ENCODE measurements around the gene OR2T10.
"Not testable (repeated sequence)": the region's sequence is repeated elsewhere in the genome, so short reads cannot be mapped to it uniquely, and the experiment has no call there.

OR2T10 gene

DNA sequence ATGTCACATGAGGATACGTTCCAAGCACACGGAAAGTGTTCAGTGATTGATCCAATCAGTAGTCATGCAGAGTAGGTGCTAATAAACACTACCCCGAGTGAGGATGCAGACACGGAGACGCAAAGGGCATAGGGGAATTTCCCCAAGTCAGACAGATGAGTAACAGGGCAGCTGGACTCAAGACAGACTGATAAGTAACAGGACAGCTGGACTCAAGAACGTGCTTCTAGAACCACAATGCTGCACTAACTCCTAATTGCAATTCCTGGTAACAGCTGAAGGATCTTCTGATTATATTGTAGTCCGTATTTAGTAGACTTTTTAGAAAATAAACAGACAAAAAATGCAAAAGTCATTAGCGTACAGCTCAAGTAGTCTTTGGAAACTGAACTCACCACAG lies 1.9 kb upstream of the OR2T10 start:
- H3K36me3 ChIP-seq (ENCODE audit: control insufficient read depth in 1 of 2, insufficient read depth in 2 of 2, low read length in 2 of 2) = no peaks in the 10 kb centered on the region
- H3K27ac ChIP-seq (ENCODE audit: low read depth, low read length) = no peak overlapping the region
- no peak overlapping the region for H3K9ac ChIP-seq (ENCODE audit: low read depth in 1 of 2, low read length in 2 of 2)

DNA sequence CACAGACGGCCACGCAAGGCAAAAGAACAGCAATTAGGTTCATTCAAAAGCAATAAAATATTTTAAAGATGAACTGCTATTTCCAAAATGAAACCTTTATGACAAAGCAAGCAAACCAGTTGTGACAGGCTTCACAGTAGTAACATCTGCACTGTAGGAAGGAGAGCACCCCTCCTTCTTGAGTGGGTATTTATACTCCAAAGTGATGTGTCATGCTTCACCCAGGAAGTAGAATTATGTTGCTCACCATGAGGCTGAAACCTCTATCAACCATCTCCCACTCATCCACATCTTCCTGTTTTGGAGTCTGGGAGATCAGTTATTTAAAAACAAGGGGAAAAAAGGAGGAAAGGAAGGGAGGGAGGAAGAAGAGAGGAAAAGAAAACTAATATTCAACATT lies 885 bp downstream of the OR2T10 start:
- Histone ChIP-seq H3K4me1 (ENCODE audit: control insufficient read depth in 1 of 2, insufficient read depth in 2 of 2, low read length in 2 of 2) (no peaks in the 10 kb centered on the region), H3K36me3 (ENCODE audit: control insufficient read depth in 1 of 2, insufficient read depth in 2 of 2, low read length in 2 of 2) (no peaks in the 10 kb centered on the region), H3K9ac (ENCODE audit: low read depth in 1 of 2, low read length in 2 of 2) (no peak overlapping the region), H3K27ac (ENCODE audit: low read depth, low read length) (no peak overlapping the region), H3K4me3 (ENCODE audit: low read depth in 1 of 2, low read length in 2 of 2) (no peak overlapping the region), H3K27me3 (ENCODE audit: control insufficient read depth in 1 of 2, insufficient read depth in 2 of 2, low read length in 2 of 2) (no peaks in the 10 kb centered on the region), H3K9me3 (ENCODE audit: control insufficient read depth in 1 of 2, low read length in 2 of 2) (no peaks in the 10 kb centered on the region)

More for the DNA sequence above, 1.9 kb upstream of the OR2T10 start:
- Histone ChIP-seq H3K27me3 (ENCODE audit: control insufficient read depth in 1 of 2, insufficient read depth in 2 of 2, low read length in 2 of 2) (no peaks in the 10 kb centered on the region), H3K4me3 (ENCODE audit: low read depth in 1 of 2, low read length in 2 of 2) (no peak overlapping the region), H3K4me1 (ENCODE audit: control insufficient read depth in 1 of 2, insufficient read depth in 2 of 2, low read length in 2 of 2) (no peaks in the 10 kb centered on the region), H3K9me3 (ENCODE audit: control insufficient read depth in 1 of 2, low read length in 2 of 2) (no peaks in the 10 kb centered on the region)

DNA sequence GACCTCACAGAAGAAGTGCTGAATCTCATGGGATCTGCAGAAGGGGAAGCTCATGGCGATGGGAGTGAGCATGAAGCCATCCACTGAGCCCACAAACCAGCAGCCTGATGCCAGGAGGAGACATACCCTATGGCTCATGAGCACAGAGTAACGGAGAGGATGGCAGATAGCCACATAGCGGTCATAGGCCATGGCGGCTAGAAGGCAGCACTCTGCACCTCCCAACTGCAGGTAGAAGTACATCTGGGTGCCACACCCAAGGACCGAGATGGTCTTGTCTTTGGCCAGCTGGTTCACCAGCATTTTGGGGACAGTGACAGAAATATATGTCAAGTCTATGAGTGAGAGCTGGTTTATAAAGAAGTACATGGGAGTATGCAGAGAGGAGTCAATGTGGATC lies 4.3 kb downstream of the OR2T10 start:
- Histone ChIP-seq H3K36me3 (ENCODE audit: control insufficient read depth in 1 of 2, insufficient read depth in 2 of 2, low read length in 2 of 2) (no peaks in the 10 kb centered on the region), H3K4me1 (ENCODE audit: control insufficient read depth in 1 of 2, insufficient read depth in 2 of 2, low read length in 2 of 2) (no peaks in the 10 kb centered on the region), H3K9ac (ENCODE audit: low read depth in 1 of 2, low read length in 2 of 2) (no peak overlapping the region), H3K27me3 (ENCODE audit: control insufficient read depth in 1 of 2, insufficient read depth in 2 of 2, low read length in 2 of 2) (no peaks in the 10 kb centered on the region), H3K4me3 (ENCODE audit: low read depth in 1 of 2, low read length in 2 of 2) (no peak overlapping the region), H3K9me3 (ENCODE audit: control insufficient read depth in 1 of 2, low read length in 2 of 2) (no peaks in the 10 kb centered on the region), H3K27ac (ENCODE audit: low read depth, low read length) (no peak overlapping the region)

DNA sequence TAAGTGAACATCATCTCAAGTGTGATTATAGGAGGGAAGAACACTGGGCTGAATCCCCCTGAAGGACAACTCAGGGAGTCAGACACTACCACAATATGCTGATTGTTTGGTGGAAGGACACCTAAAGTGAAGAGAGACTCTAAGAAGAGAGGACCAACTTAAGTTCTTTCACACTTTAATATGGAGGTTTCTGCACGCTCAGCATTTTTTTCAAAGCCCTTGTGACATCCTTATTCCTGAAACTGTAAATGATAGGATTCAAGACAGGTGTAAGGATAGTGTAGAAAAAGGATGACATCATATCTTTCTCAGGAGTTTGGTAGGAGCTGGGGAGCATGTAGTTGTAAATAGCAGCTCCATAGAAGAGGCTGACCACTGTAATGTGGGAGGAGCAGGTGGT lies 4.8 kb downstream of the OR2T10 start:
- Histone ChIP-seq H3K4me1 (ENCODE audit: control insufficient read depth in 1 of 2, insufficient read depth in 2 of 2, low read length in 2 of 2) (no peaks in the 10 kb centered on the region), H3K4me3 (ENCODE audit: low read depth in 1 of 2, low read length in 2 of 2) (no peak overlapping the region), H3K27me3 (ENCODE audit: control insufficient read depth in 1 of 2, insufficient read depth in 2 of 2, low read length in 2 of 2) (no peaks in the 10 kb centered on the region), H3K36me3 (ENCODE audit: control insufficient read depth in 1 of 2, insufficient read depth in 2 of 2, low read length in 2 of 2) (no peaks in the 10 kb centered on the region), H3K9ac (ENCODE audit: low read depth in 1 of 2, low read length in 2 of 2) (no peak overlapping the region), H3K27ac (ENCODE audit: low read depth, low read length) (no peak overlapping the region), H3K9me3 (ENCODE audit: control insufficient read depth in 1 of 2, low read length in 2 of 2) (no peaks in the 10 kb centered on the region)

DNA sequence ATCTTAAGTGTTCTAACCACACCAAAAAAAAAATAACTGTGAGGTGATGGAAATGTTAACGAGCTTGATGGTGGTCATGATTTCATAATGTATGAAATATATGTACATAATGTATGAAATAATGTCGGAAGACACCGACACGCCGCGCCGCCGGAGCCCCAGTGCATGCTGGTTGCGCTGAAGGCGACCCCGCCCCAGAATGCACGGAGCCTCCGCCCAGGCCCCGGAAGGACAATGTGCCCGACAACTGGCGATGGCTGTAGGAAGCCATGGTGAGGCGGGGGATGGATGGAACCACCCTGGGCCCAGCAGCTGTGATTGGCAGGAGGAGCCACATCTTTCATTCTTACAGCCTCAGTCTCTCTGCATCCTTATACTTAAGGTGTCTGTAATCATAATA lies 7.4 kb downstream of the OR2T10 start:
- H3K9me3 ChIP-seq (ENCODE audit: control insufficient read depth in 1 of 2, low read length in 2 of 2) = no peaks in the 10 kb centered on the region
- no peaks in the 10 kb centered on the region for H3K27me3 ChIP-seq (ENCODE audit: control insufficient read depth in 1 of 2, insufficient read depth in 2 of 2, low read length in 2 of 2)
- no peaks in the 10 kb centered on the region for H3K36me3 ChIP-seq (ENCODE audit: control insufficient read depth in 1 of 2, insufficient read depth in 2 of 2, low read length in 2 of 2)
- H3K9ac ChIP-seq (ENCODE audit: low read depth in 1 of 2, low read length in 2 of 2) = no peak overlapping the region
- H3K4me1 ChIP-seq (ENCODE audit: control insufficient read depth in 1 of 2, insufficient read depth in 2 of 2, low read length in 2 of 2) = no peaks in the 10 kb centered on the region
- no peak overlapping the region for H3K4me3 ChIP-seq (ENCODE audit: low read depth in 1 of 2, low read length in 2 of 2)
- no peak overlapping the region for H3K27ac ChIP-seq (ENCODE audit: low read depth, low read length)

DNA sequence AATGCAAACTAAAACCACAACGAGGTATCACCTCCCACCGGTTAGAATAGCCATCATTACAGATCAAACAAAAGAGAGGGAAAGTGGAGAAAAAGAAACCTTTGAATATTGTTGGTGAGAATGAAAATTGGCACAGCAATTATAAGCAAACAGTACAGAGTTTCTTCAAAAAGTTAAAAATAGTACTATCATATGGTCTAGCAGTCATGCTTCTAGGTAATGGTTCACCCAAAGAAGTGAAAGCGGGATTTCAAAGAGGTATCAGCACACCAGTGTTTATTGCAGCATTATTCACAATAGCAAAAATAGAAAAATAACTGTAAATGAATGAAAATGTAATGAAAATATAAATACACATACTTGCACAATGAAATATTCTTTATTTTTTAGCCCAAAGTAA lies 8.2 kb downstream of the OR2T10 start:
- Histone ChIP-seq H3K4me3 (ENCODE audit: low read depth in 1 of 2, low read length in 2 of 2) (no peak overlapping the region), H3K27me3 (ENCODE audit: control insufficient read depth in 1 of 2, insufficient read depth in 2 of 2, low read length in 2 of 2) (no peaks in the 10 kb centered on the region), H3K36me3 (ENCODE audit: control insufficient read depth in 1 of 2, insufficient read depth in 2 of 2, low read length in 2 of 2) (no peaks in the 10 kb centered on the region), H3K9me3 (ENCODE audit: control insufficient read depth in 1 of 2, low read length in 2 of 2) (no peaks in the 10 kb centered on the region), H3K27ac (ENCODE audit: low read depth, low read length) (no peak overlapping the region), H3K9ac (ENCODE audit: low read depth in 1 of 2, low read length in 2 of 2) (no peak overlapping the region), H3K4me1 (ENCODE audit: control insufficient read depth in 1 of 2, insufficient read depth in 2 of 2, low read length in 2 of 2) (no peaks in the 10 kb centered on the region)

DNA sequence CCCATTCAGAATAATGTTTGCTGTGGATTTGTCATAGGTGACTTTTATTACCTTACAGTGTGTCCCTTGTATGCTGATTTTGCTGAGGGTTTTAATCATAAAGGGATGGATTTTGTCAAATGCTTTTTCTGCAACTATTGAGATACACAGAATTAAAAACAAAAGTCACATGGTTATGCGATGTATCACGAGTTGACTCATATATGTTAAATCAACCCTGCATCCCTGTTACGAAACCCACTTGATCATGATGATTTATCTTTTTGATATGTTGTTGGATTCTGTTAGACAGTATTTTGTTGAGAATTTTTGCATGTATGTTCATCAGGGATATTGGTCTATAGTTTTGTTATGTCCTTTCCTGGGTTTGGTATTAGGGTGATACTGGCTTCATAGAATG lies 12.2 kb downstream of the OR2T10 start:
- Histone ChIP-seq H3K4me1 (ENCODE audit: control insufficient read depth in 1 of 2, insufficient read depth in 2 of 2, low read length in 2 of 2) (no peaks in the 10 kb centered on the region), H3K36me3 (ENCODE audit: control insufficient read depth in 1 of 2, insufficient read depth in 2 of 2, low read length in 2 of 2) (no peaks in the 10 kb centered on the region), H3K9me3 (ENCODE audit: control insufficient read depth in 1 of 2, low read length in 2 of 2) (no peaks in the 10 kb centered on the region), H3K27ac (ENCODE audit: low read depth, low read length) (no peak overlapping the region), H3K27me3 (ENCODE audit: control insufficient read depth in 1 of 2, insufficient read depth in 2 of 2, low read length in 2 of 2) (no peaks in the 10 kb centered on the region), H3K4me3 (ENCODE audit: low read depth in 1 of 2, low read length in 2 of 2) (no peak overlapping the region), H3K9ac (ENCODE audit: low read depth in 1 of 2, low read length in 2 of 2) (no peak overlapping the region)

DNA sequence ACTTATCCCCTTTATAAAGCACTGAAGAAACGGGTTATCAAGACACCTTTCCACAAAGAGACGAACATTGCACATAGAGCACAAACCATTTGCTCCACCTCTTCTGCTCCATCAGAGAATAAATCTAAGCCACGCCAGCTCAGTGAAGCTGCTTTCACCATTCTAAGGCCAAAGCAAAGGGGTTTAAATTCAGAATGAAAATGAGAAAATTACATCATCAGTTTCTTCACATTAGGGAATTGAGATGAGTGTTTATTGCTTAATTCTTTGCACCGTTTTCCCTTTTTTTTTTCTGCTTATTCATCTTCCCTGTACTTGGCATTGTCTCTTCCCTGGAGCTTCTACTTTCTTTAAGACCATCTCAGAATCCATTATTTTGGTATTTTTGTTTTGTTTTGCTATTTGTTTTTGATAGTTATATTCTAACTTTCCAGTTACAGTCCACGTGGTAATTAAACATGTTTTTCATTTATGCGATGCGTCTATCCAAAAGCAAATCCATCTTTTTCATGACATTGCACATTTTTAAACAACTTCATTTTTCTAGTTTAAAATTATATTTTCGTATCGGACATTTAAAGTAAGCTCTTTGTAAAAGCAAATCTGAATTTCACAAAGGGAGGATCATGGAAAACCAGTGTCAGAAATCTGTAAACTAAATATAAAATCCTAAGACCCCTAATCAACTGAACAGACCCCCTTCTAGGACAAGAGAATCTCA lies 21.1 kb downstream of the OR2T10 start:
- H3K4me1 ChIP-seq (ENCODE audit: control insufficient read depth in 1 of 2, insufficient read depth in 2 of 2, low read length in 2 of 2) = no peaks in the 10 kb centered on the region
- H3K27ac ChIP-seq (ENCODE audit: low read depth, low read length) = no peak overlapping the region
- H3K4me3 ChIP-seq (ENCODE audit: low read depth in 1 of 2, low read length in 2 of 2) = no peak overlapping the region
- no peaks in the 10 kb centered on the region for H3K9me3 ChIP-seq (ENCODE audit: control insufficient read depth in 1 of 2, low read length in 2 of 2)
- no peaks in the 10 kb centered on the region for H3K27me3 ChIP-seq (ENCODE audit: control insufficient read depth in 1 of 2, insufficient read depth in 2 of 2, low read length in 2 of 2)
- H3K36me3 ChIP-seq (ENCODE audit: control insufficient read depth in 1 of 2, insufficient read depth in 2 of 2, low read length in 2 of 2) = no peaks in the 10 kb centered on the region
- H3K9ac ChIP-seq (ENCODE audit: low read depth in 1 of 2, low read length in 2 of 2) = no peak overlapping the region

DNA sequence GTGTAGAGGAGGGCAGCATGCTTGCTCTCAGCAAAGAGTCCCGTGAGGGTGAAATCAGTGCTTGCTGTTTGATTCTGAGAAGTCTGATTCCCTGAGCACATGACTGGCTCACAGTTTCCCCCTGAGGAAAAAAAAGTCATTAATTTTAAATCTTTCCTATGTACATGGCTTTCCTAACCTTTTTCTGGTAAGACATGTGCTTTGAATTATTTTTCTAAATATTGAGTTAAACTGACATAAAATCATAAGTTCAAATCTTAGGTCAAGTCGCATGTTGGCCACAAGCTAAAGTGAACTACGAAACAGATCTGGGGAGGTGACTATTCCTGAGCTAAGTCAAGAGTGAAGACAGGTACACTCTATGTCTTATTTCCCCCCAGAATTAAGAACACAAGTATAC lies 22.8 kb downstream of the OR2T10 start, which contains the start of gene OR2T34:
Gene OR2T34, minus strand, starts transcription at position 101 of the 400 bp plus-strand sequence. Its CDS starts 0 bp downstream, at position 101.
- not testable (repeated sequence) for H3K4me1 ChIP-seq (ENCODE audit: control insufficient read depth in 1 of 2, insufficient read depth in 2 of 2, low read length in 2 of 2); H3K9ac ChIP-seq (ENCODE audit: low read depth in 1 of 2, low read length in 2 of 2); H3K27ac ChIP-seq (ENCODE audit: low read depth, low read length); H3K27me3 ChIP-seq (ENCODE audit: control insufficient read depth in 1 of 2, insufficient read depth in 2 of 2, low read length in 2 of 2); H3K36me3 ChIP-seq (ENCODE audit: control insufficient read depth in 1 of 2, insufficient read depth in 2 of 2, low read length in 2 of 2); H3K4me3 ChIP-seq (ENCODE audit: low read depth in 1 of 2, low read length in 2 of 2); H3K9me3 ChIP-seq (ENCODE audit: control insufficient read depth in 1 of 2, low read length in 2 of 2)

DNA sequence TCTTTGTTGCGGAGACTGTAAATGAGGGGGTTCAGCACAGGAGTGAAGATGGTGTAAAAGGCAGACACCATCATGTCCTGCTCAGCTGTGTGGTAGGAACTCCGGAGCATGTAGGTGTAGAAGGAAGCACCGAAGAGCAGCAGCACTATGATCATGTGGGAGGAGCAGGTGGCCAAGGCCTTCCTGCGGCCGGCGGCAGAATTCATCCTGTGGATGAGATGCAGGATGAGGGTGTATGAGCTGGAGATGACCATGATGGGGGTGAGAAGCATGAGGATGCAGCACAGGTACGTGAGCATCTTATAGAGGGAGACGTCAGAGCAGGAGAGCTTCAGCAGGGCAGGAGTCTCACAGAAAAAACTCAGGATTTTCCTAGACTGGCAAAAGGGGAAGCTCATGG lies 23.6 kb downstream of the OR2T10 start:
- not testable (repeated sequence) for H3K27ac ChIP-seq (ENCODE audit: low read depth, low read length); H3K27me3 ChIP-seq (ENCODE audit: control insufficient read depth in 1 of 2, insufficient read depth in 2 of 2, low read length in 2 of 2); H3K4me3 ChIP-seq (ENCODE audit: low read depth in 1 of 2, low read length in 2 of 2); H3K9ac ChIP-seq (ENCODE audit: low read depth in 1 of 2, low read length in 2 of 2); H3K36me3 ChIP-seq (ENCODE audit: control insufficient read depth in 1 of 2, insufficient read depth in 2 of 2, low read length in 2 of 2); H3K4me1 ChIP-seq (ENCODE audit: control insufficient read depth in 1 of 2, insufficient read depth in 2 of 2, low read length in 2 of 2); H3K9me3 ChIP-seq (ENCODE audit: control insufficient read depth in 1 of 2, low read length in 2 of 2)

DNA sequence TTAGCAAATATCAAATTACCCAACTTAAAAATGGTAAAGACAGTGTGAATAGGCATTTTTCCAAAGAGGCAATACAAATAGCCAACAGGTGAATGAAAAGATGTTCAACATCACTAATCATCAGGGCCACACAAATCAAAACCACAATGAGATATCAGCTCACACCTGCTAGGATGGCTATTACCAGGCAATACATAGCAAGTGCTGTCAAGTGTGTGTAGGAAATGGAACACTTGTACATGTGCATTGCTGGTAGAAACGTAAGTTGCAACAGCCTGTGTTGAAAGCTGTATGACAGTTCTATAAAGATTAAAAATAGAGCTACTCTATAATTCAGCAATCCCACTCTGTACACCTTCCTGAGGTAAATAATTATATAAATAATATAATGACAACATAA lies 25.5 kb downstream of the OR2T10 start:
- H3K9ac ChIP-seq (ENCODE audit: low read depth in 1 of 2, low read length in 2 of 2); H3K9me3 ChIP-seq (ENCODE audit: control insufficient read depth in 1 of 2, low read length in 2 of 2); H3K27ac ChIP-seq (ENCODE audit: low read depth, low read length); H3K4me1 ChIP-seq (ENCODE audit: control insufficient read depth in 1 of 2, insufficient read depth in 2 of 2, low read length in 2 of 2); H3K4me3 ChIP-seq (ENCODE audit: low read depth in 1 of 2, low read length in 2 of 2); H3K36me3 ChIP-seq (ENCODE audit: control insufficient read depth in 1 of 2, insufficient read depth in 2 of 2, low read length in 2 of 2); H3K27me3 ChIP-seq (ENCODE audit: control insufficient read depth in 1 of 2, insufficient read depth in 2 of 2, low read length in 2 of 2): not testable (repeated sequence)

All from duodenal mucosa (tissue), 2 donors.